ENCODE measurements around the gene LINC00237. TPM values are rescaled to one million over a fixed set of nuclear protein-coding genes. Genes with fewer than 3 reads are reported as not detected.

Gene LINC00237
- total and polyA plus RNA-seq, 2 of the 8 experiments (the other 6 are each of a cell fraction or from before 2014, with no cell fraction given) = 0.28 to 1.4 TPM

GRCh38 chr20:21083825-21084325 is 22.3 kb downstream of the LINC00237 start:
- H2BK15ac ChIP-seq (ENCODE audit: low read length) = no peak overlapping the region
- no peaks in the 10 kb centered on the region for H3K9me3 ChIP-seq (ENCODE audit: insufficient read depth in 2 of 2, low read depth in 1 of 2, low read length in 1 of 2)
- no peaks in the 10 kb centered on the region; the same call in 1 of the 2 replicates for H3K79me1 ChIP-seq (ENCODE audit: low read depth, low read length)
- no peaks in the 10 kb centered on the region for H3K27me3 ChIP-seq (replicated peaks in 1 of 4; ENCODE audit: control insufficient read depth in 3 of 4, extremely low read depth in 1 of 4, insufficient read depth in 3 of 4, low read length in 3 of 4)
- H3K4me2 ChIP-seq (ENCODE audit: insufficient read depth in 1 of 2, low read depth in 2 of 2, low read length in 2 of 2) = no peak overlapping the region
- H3K18ac ChIP-seq (ENCODE audit: extremely low read depth, low read length) = no peak overlapping the region
- H2BK20ac ChIP-seq (ENCODE audit: low read length) = no peak overlapping the region
- H3K27ac ChIP-seq (ENCODE audit: low read depth, low read length) = no peak overlapping the region
- no peak overlapping the region for H2BK120ac ChIP-seq (replicated peaks; ENCODE audit: low read depth, low read length)
- no peak overlapping the region for H3K14ac ChIP-seq (ENCODE audit: insufficient read length)
- no peak overlapping the region for H3K4ac ChIP-seq (replicated peaks; ENCODE audit: insufficient read length, low read depth, low read length)
- DNase-seq (ENCODE audit: low read depth in 1 of 2, low spot score in 2 of 2) (no peak), FAIRE-seq (no peak)
- peaks cover 0 to 4% (median 2%) of the 10 kb centered on the region in 4 experiments; a peak in 5 of 7 replicates for H3K4me1 ChIP-seq (replicated peaks in 1 of 4; ENCODE audit: control insufficient read depth in 3 of 4, insufficient read depth in 4 of 4, low read length in 3 of 4)
- H4K8ac ChIP-seq (ENCODE audit: extremely low read depth, insufficient read depth, low read length) = no peak overlapping the region
- no peak overlapping the region for H3K4me3 ChIP-seq (ENCODE audit: extremely low read depth in 1 of 4, insufficient read depth in 2 of 4, low read depth in 3 of 4, low read length in 4 of 4)
- no peak for TF ChIP-seq ZNF274 (IDR thresholded peaks at IDR 0.05; ENCODE audit: borderline replicate concordance, extremely low read depth, low read length)
- H3K23me2 ChIP-seq (ENCODE audit: low read depth, low read length) = no peaks in the 10 kb centered on the region
- WGBS, 2 experiments (ENCODE audit: extremely low coverage in 1 of 2, insufficient coverage in 1 of 2, insufficient read length in 1 of 2, insufficient replicate concordance in 2 of 2, low coverage in 1 of 2, low lambda C conversion rate in 2 of 2, missing lambda C conversion rate in 1 of 2) = 68% methylated on average over 2 of the region's 2 CpGs; no CpG with 5 or more reads in 1 of the 2 experiments
- H3K56ac ChIP-seq (replicated peaks; ENCODE audit: insufficient read length, low read depth, low read length) = no peak overlapping the region
- no peaks in the 10 kb centered on the region for H4K20me1 ChIP-seq (replicated peaks in 1 of 2; ENCODE audit: control insufficient read depth in 1 of 2, insufficient read depth in 2 of 2, low read length in 2 of 2)
- H3K36me3 ChIP-seq (ENCODE audit: control insufficient read depth in 2 of 4, insufficient read depth in 4 of 4, low read length in 3 of 4) = no peaks in the 10 kb centered on the region
- no peaks in the 10 kb centered on the region for H3K79me2 ChIP-seq (ENCODE audit: control insufficient read depth in 1 of 2, insufficient read depth in 2 of 2, low read length in 2 of 2)
- ChIA-PET POLR2A (ENCODE audit: partially characterized antibody) (no interaction called here), CTCF (ENCODE audit: partially characterized antibody) (interaction anchor here (1.0 to 1.7 kb wide), 5 partner anchors 15 to 151 kb away, joined by 3 to 9 read pairs (median 3); no protein-coding TSS in a partner anchor)
- no peak overlapping the region for H4K5ac ChIP-seq (ENCODE audit: insufficient read length, low read depth, low read length)
- H3K9ac ChIP-seq (replicated peaks in 1 of 4; ENCODE audit: extremely low read depth in 1 of 4, low read depth in 3 of 4, low read length in 3 of 4) = no peak overlapping the region
- H2AK5ac ChIP-seq (ENCODE audit: low read depth, low read length) = no peak overlapping the region
- H4K91ac ChIP-seq (replicated peaks; ENCODE audit: insufficient read length, low read length) = no peak overlapping the region
- no peak overlapping the region for H2AFZ ChIP-seq (ENCODE audit: low read length)
- H2BK5ac ChIP-seq (ENCODE audit: low read depth, low read length) = no peak overlapping the region
- H3K23ac ChIP-seq (ENCODE audit: insufficient read length) = no peak overlapping the region
- no peak overlapping the region for H2BK12ac ChIP-seq (ENCODE audit: low read depth, low read length)
